GM18907 (cell line): ENCODE data around the gene ATAD3A.
"Not testable (repeated sequence)": the region's sequence is repeated elsewhere in the genome, so short reads cannot be mapped to it uniquely, and the experiment has no call there.

Source experiments
- ATAC-seq: cut with Tn5 transposase; IDR thresholded peaks from one replicate; pipeline ENCODE4 v1.9.1; 2021; ENCODE audit warnings: mild to moderate bottlenecking, moderate library complexity; ENCODE audit not compliant: unreplicated experiment

ATAD3A gene

GRCh38 chr1:1511533-1512285, at the start of gene ATAD3A:
ATAD3A (plus strand) TSS chr1:1512162; CDS start chr1:1512269, 107 bp downstream.
- ATAC-seq = peak; percentile 82

GRCh38 chr1:1462318-1462966, 49.5 kb upstream of the ATAD3A start:
- no peak for ATAC-seq

GRCh38 chr1:1463312-1463711, 48.6 kb upstream of the ATAD3A start:
- ATAC-seq = no peak

- ATAC-seq = not testable (repeated sequence)
Measured at GRCh38 chr1:1468196-1468985, 43.6 kb upstream of the ATAD3A start.

GRCh38 chr1:1470626-1471388, 41.2 kb upstream of the ATAD3A start:
- ATAC-seq = no peak

GRCh38 chr1:1471389-1472052, 40.4 kb upstream of the ATAD3A start, which contains the start of gene ATAD3B:
ATAD3B (plus strand) TSS chr1:1471765; CDS start chr1:1471885, 120 bp downstream.
- peak; percentile 80 for ATAC-seq

- peak; percentile 10 for ATAC-seq
Measured at GRCh38 chr1:1472053-1472876, 39.7 kb upstream of the ATAD3A start.

- not testable (repeated sequence) for ATAC-seq
Measured at GRCh38 chr1:1476011-1476410, 36.0 kb upstream of the ATAD3A start.

GRCh38 chr1:1477206-1477605, 34.8 kb upstream of the ATAD3A start:
- ATAC-seq = no peak

- no peak for ATAC-seq
Measured at GRCh38 chr1:1479547-1480487, 32.1 kb upstream of the ATAD3A start.

- not testable (repeated sequence) for ATAC-seq
Measured at GRCh38 chr1:1480488-1480867, 31.5 kb upstream of the ATAD3A start.

- ATAC-seq = not testable (repeated sequence)
Measured at GRCh38 chr1:1481811-1482210, 30.2 kb upstream of the ATAD3A start.

- ATAC-seq = no peak
Measured at GRCh38 chr1:1482856-1483255, 29.1 kb upstream of the ATAD3A start.

- ATAC-seq = no peak
Measured at GRCh38 chr1:1483714-1484113, 28.2 kb upstream of the ATAD3A start.

GRCh38 chr1:1484976-1485750, 26.8 kb upstream of the ATAD3A start:
- not testable (repeated sequence) for ATAC-seq

GRCh38 chr1:1485755-1486317, 26.1 kb upstream of the ATAD3A start:
- ATAC-seq = not testable (repeated sequence)

- ATAC-seq = no peak
Measured at GRCh38 chr1:1487701-1488100, 24.3 kb upstream of the ATAD3A start.
